A673 (cell line): ENCODE results near the gene ASTN2. TPM values are rescaled to one million over a fixed set of nuclear protein-coding genes. Genes with fewer than 3 reads are reported as not detected.
A peak's percentile ranks its signal among the peaks of the same experiment; 100 is the strongest.

Experiments used
- BruUV-seq: library from RNA; stranded (reverse); fragments of 400-500 nt; replicated peaks from 2 replicates; lab custom pipeline; 2021; lab: Mats Ljungman, UMichigan
- CTCF ChIA-PET: fragments of 300-600 bp; sonication (Branson Sonifier 250); formaldehyde crosslinking; loops from one replicate; lab custom pipeline; 2022; ENCODE audit warnings: antibody characterized with exemption; lab: Charles Lee
- POLR2A ChIA-PET: fragments of 300-600 bp; sonication (Branson Sonifier 250); formaldehyde crosslinking; loops from one replicate; lab custom pipeline; 2022; ENCODE audit warnings: antibody characterized with exemption; ENCODE audit not compliant: low non-redundant PET; lab: Charles Lee
- DNase-seq: peaks from one replicate; pipeline ENCODE4 v3.0.0-alpha.2; 2015; ENCODE audit warnings: low spot score
- H3K27ac ChIP-seq: fragments of 200-600 bp; sonication (generic); 2 replicates; pipeline ENCODE4 v1.5.1; 2016; ENCODE audit warnings: mixed run types, low read depth, mild to moderate bottlenecking, mixed read lengths, antibody characterized with exemption, low read length; ENCODE audit not compliant: poor library complexity, severe bottlenecking
- H3K27me3 ChIP-seq: fragments of 200-600 bp; sonication (generic); replicated peaks from 2 replicates; pipeline ENCODE4 v1.6.1; 2017; ENCODE audit warnings: mixed run types, low read depth, mild to moderate bottlenecking, mixed read lengths, antibody characterized with exemption, low read length; ENCODE audit not compliant: insufficient read depth, poor library complexity
- H3K36me3 ChIP-seq: fragments of 200-600 bp; sonication (generic); 2 replicates; pipeline ENCODE4 v1.6.1; 2016; ENCODE audit warnings: mixed run types, mild to moderate bottlenecking, mixed read lengths, antibody characterized with exemption, low read length; ENCODE audit not compliant: insufficient read depth, poor library complexity, severe bottlenecking
- H3K4me1 ChIP-seq: fragments of 200-600 bp; sonication (generic); 2 replicates; pipeline ENCODE4 v1.6.1; 2017; ENCODE audit warnings: mixed run types, mild to moderate bottlenecking, mixed read lengths, antibody characterized with exemption, low read length; ENCODE audit not compliant: insufficient read depth, poor library complexity, severe bottlenecking
- H3K4me3 ChIP-seq: fragments of 200-600 bp; sonication (generic); 2 replicates; pipeline ENCODE4 v1.5.1; 2016; ENCODE audit warnings: low read depth, mixed run types, mild to moderate bottlenecking, mixed read lengths, low read length; ENCODE audit not compliant: poor library complexity, severe bottlenecking
- H3K9me3 ChIP-seq: fragments of 200-600 bp; sonication (generic); 2 replicates; pipeline ENCODE4 v1.6.1; 2016; ENCODE audit warnings: mixed run types, low read depth, mild to moderate bottlenecking, mixed read lengths, antibody characterized with exemption, low read length; ENCODE audit not compliant: poor library complexity, severe bottlenecking
- CTCF ChIP-seq: fragments of 300-800, 200-600 bp; sonication (generic); conservative IDR thresholded peaks from 2 replicates; pipeline ENCODE4 v1.5.1; 2017; ENCODE audit warnings: low read depth, mild to moderate bottlenecking, antibody characterized with exemption, low read length, moderate library complexity, mixed read lengths
- EZH2 ChIP-seq: fragments of 200-600 bp; sonication (generic); IDR thresholded peaks from 2 replicates; pipeline ENCODE4 v1.6.1; 2017; ENCODE audit warnings: borderline replicate concordance, low read depth, mild to moderate bottlenecking, mixed read lengths, antibody characterized with exemption, low read length; ENCODE audit not compliant: poor library complexity, severe bottlenecking
- intact Hi-C: fragments of 100-400 bp; cut with micrococcal nuclease; formaldehyde crosslinking; loops from one replicate; pipeline ENCODE4 v1.10.0; 2022; ENCODE audit not compliant: unreplicated experiment
- total RNA-seq: library from RNA; stranded (reverse); gene quantifications from 2 replicates; pipeline ENCODE4 v1.2.3, GENCODE V29; 2021

The ASTN2 gene
- total RNA-seq, 1 experiment from 2014 or later, result 3.4 TPM

DNA sequence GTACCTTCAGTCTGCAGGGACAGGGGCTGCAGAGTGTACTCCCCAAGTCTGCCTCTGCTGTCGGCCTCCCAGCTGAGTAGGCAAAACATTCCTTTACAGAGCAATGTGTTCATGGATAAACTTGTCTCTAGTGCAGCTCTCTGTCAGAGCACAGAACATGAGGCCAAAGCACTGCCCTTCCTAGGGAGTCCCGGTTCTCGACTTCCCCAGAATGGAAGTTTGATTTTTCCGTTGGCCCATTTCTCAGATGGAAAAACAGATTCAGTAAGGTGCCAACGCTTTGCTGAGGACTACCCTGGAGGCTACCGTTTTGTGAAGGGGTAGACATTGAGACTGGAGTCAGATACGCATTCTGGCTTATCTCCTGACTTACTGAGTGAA, 728.2 kb downstream of the ASTN2 start:
- peak overlapping the region; percentile 71 for H3K27ac ChIP-seq
- H3K9me3 ChIP-seq, result peaks cover 4% of the 10 kb centered on the region
- peaks cover 11% of the 10 kb centered on the region for H3K4me1 ChIP-seq
- CTCF ChIA-PET, result interaction anchor here (0.7 kb wide), 2 partner anchors 426 to 1093 kb away, joined by 3 read pairs; no protein-coding TSS in a partner anchor
- POLR2A ChIA-PET, result interaction anchor here (0.6 kb wide), 1 partner anchor 10 kb away, joined by 3 read pairs; no protein-coding TSS in a partner anchor
- no TSS peak for BruUV-seq
- no peak for DNase-seq
- H3K27me3 ChIP-seq, result no peaks in the 10 kb centered on the region
- H3K4me3 ChIP-seq, result peak overlapping the region; percentile 73
- intact Hi-C loops, result no loop called here
- no peaks in the 10 kb centered on the region for H3K36me3 ChIP-seq
- TF ChIP-seq EZH2, result no peak
- no peak for TF ChIP-seq CTCF

- ChIA-PET POLR2A (interaction anchor here (0.6 kb wide), 1 partner anchor 9 kb away, joined by 3 read pairs; no protein-coding TSS in a partner anchor), CTCF (no interaction called here)
- intact Hi-C loops, result no loop called here
- H3K27ac ChIP-seq, result no peak overlapping the region
- no peak for TF ChIP-seq EZH2
- TF ChIP-seq CTCF, result no peak
- H3K4me3 ChIP-seq, result peak overlapping the region; percentile 73
- H3K9me3 ChIP-seq, result peaks cover 4% of the 10 kb centered on the region
- DNase-seq, result no peak
- no peaks in the 10 kb centered on the region for H3K36me3 ChIP-seq
- H3K4me1 ChIP-seq, result peaks cover 11% of the 10 kb centered on the region
- H3K27me3 ChIP-seq, result no peaks in the 10 kb centered on the region
- no TSS peak for BruUV-seq
Measured at GRCh38 chr9:116686135-116686534, 728.7 kb downstream of the ASTN2 start.

- DNase-seq, result no peak
- TF ChIP-seq EZH2 (no peak), CTCF (no peak)
- BruUV-seq, result no TSS peak
- H3K27me3 ChIP-seq, result no peaks in the 10 kb centered on the region
- CTCF ChIA-PET, result no interaction called here
- H3K9me3 ChIP-seq, result peaks cover 4% of the 10 kb centered on the region
- no peak overlapping the region for H3K27ac ChIP-seq
- no peaks in the 10 kb centered on the region for H3K36me3 ChIP-seq
- H3K4me1 ChIP-seq, result peaks cover 11% of the 10 kb centered on the region
- intact Hi-C loops, result no loop called here
- no peak overlapping the region for H3K4me3 ChIP-seq
- POLR2A ChIA-PET, result no interaction called here
Measured at GRCh38 chr9:116685166-116685565, 729.7 kb downstream of the ASTN2 start.
